Gastrocnemius medialis (tissue), 4 donors: ENCODE measurements around the gene SPTBN5. TPM values are rescaled to one million over a fixed set of nuclear protein-coding genes. Genes with fewer than 3 reads are reported as not detected.

Experiments used
- ATAC-seq, 2 donors: fragments of 150-250 bp; one replicate each; pipeline ENCODE4 v1.9.1; 2016
- DNase-seq, 2 donors: peaks; one replicate each; pipeline ENCODE4 v3.0.0-alpha.2; 2019
- H3K27ac ChIP-seq, 4 donors: fragments of 200-600 bp; sonication (generic); 1 replicate in 1 of 4; 2 replicates in 3 of 4; pipeline ENCODE4 v1.5.1; 2016 to 2018; ENCODE audit warnings: mild to moderate bottlenecking in 2 of 4, moderate library complexity in 1 of 4
- H3K27me3 ChIP-seq, 3 donors: fragments of 200-600 bp; sonication (generic) in 2 of 3; 1 replicate in 1 of 3; 2 replicates in 2 of 3; pipeline versions ENCODE4 v1.5.1 to v1.6.0; 2016 to 2019; ENCODE audit warnings: mild to moderate bottlenecking in 1 of 3, moderate library complexity in 1 of 3
- H3K36me3 ChIP-seq, 2 donors: fragments of 200-600 bp; sonication (generic) in 1 of 2; one replicate each; pipeline ENCODE4 v1.5.1; 2017 to 2018
- H3K4me1 ChIP-seq, 2 donors: fragments of 200-600 bp; sonication (generic) in 1 of 2; one replicate each; pipeline ENCODE4 v1.5.1; 2016 to 2017; ENCODE audit warnings: mild to moderate bottlenecking in 2 of 2
- H3K4me3 ChIP-seq, 4 donors: fragments of 200-600 bp; sonication (generic) in 3 of 4; 1 replicate in 1 of 4; 2 replicates in 3 of 4; pipeline ENCODE4 v1.5.1; 2016 to 2019; ENCODE audit warnings: mild to moderate bottlenecking in 2 of 4
- H3K9me3 ChIP-seq, 3 donors: fragments of 200-600 bp; sonication (generic) in 2 of 3; 1 replicate in 1 of 3; 2 replicates in 2 of 3; pipeline ENCODE4 v1.5.1; 2016 to 2019
- POLR2A ChIP-seq, 2 donors: fragments of 450-650 bp; IDR thresholded peaks; one replicate each; pipeline ENCODE4 v1.6.1; 2017; ENCODE audit warnings: antibody characterized with exemption in 2 of 2, mild to moderate bottlenecking in 2 of 2, moderate library complexity in 2 of 2
- in situ Hi-C, 4 donors: fragments of 200-750 bp; cut with MboI; loops; one replicate each; pipeline versions ENCODE4 v1.15.0 to v1.8.0; 2017; ENCODE audit warnings: low sequenced_read_pairs in 4 of 4
- intact Hi-C: fragments of 100-400 bp; cut with DNase I; formaldehyde crosslinking; loops from one replicate; pipeline ENCODE4 v1.15.1; 2023; ENCODE audit warnings: low total_unique reads
- total RNA-seq, 4 donors: library from RNA; depleted of rRNA; stranded (reverse); fragments of >200 nt; gene quantifications; one replicate each; pipeline versions ENCODE4 v1.1.0 to v1.2.3, GENCODE V29; 2016
- TF ChIP-seq, protein P1 (sequence below), 5 experiments: fragments of 450-650 bp in 3 of 5; fragments of 200-600 bp in 2 of 5; sonication (generic) in 2 of 5; IDR thresholded peaks in 4 of 5; conservative IDR thresholded peaks in 1 of 5; 1 replicate in 4 of 5; 2 replicates in 1 of 5; pipeline ENCODE4 v1.5.1; 2016 to 2019; ENCODE audit warnings: antibody characterized with exemption in 5 of 5, mild to moderate bottlenecking in 3 of 5, moderate library complexity in 3 of 5

SPTBN5 gene
- total RNA-seq, 4 donors from 2014 or later: 0.03 to 0.05 (median 0.04) TPM; not detected in 1

DNA sequence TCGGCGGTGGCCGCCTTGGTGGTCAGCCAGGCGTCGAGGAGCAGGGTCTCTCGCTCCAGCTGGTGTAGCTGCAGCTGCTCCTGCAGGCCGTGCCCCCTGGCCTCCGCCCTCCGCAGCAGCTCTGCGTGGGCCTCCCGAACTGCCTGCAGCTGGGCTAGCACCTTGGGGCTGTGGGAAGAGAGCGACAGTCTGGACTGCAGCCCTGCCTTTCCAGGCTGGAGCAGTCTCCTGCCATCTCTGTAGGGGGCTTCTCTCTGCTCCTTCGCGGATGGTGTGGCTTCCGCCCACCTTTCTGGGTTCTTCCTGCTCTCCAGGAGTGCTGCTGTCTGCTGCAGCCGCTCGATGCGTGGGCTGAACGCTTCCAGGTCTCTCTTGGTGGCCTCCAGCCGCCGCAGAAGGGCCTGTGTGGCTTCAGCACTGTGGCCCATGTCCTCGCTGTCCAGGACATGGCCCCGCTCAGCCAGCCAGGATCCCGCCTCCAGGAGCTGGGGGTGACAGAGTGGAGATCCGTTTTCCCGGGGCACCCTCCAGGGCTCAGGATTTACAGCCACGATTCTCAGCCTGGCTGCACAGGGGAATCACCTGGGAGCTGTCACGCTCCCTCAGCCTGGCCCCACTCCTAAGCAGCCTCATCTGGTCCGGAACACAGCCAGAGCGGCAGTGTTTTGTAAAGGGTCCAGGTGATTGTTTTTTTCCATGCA is 38.4 kb downstream of the SPTBN5 start:
- no peaks in the 10 kb centered on the region for H3K36me3 ChIP-seq
- H3K27ac ChIP-seq: no peak overlapping the region
- peaks cover 10 to 14% (median 13%) of the 10 kb centered on the region in 3 donors for H3K27me3 ChIP-seq
- intact Hi-C loops: no loop called here
- no peaks in the 10 kb centered on the region for H3K9me3 ChIP-seq
- no peak for DNase-seq
- TF ChIP-seq, protein P1, sequence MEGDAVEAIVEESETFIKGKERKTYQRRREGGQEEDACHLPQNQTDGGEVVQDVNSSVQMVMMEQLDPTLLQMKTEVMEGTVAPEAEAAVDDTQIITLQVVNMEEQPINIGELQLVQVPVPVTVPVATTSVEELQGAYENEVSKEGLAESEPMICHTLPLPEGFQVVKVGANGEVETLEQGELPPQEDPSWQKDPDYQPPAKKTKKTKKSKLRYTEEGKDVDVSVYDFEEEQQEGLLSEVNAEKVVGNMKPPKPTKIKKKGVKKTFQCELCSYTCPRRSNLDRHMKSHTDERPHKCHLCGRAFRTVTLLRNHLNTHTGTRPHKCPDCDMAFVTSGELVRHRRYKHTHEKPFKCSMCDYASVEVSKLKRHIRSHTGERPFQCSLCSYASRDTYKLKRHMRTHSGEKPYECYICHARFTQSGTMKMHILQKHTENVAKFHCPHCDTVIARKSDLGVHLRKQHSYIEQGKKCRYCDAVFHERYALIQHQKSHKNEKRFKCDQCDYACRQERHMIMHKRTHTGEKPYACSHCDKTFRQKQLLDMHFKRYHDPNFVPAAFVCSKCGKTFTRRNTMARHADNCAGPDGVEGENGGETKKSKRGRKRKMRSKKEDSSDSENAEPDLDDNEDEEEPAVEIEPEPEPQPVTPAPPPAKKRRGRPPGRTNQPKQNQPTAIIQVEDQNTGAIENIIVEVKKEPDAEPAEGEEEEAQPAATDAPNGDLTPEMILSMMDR (IDR thresholded peaks at IDR 0.05 in 4 of 5, conservative IDR thresholded peaks at IDR 0.05 in 1 of 5): no peak
- no peak for TF ChIP-seq POLR2A (IDR thresholded peaks at IDR 0.05)
- ATAC-seq: no peak
- H3K4me3 ChIP-seq: no peak overlapping the region
- H3K4me1 ChIP-seq: no peaks in the 10 kb centered on the region
- in situ Hi-C loops: no loop called here

DNA sequence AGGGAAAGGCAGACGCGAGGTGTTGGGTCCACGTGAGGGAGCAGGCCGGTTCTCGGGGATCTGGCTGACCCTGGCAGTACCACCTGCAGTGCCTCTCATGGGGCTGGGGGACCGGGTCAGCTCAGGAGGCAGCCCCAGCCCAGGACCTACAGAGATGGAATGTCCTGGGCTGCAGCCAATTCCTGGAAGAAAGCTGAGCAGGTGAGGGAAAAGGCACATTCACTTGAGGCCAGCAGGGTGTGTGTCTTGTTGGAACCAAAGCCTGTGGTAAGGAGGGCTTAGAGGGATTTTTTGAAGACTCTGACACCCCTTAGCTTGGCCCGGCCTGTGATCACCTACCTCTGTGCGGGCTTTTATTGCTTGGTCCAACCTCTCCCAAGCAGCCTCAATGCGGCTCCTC is 39.4 kb downstream of the SPTBN5 start:
- ATAC-seq: no peak
- intact Hi-C loops: no loop called here
- Histone ChIP-seq H3K36me3 (no peaks in the 10 kb centered on the region), H3K4me3 (no peak overlapping the region), H3K27me3 (peaks cover 10 to 14% (median 13%) of the 10 kb centered on the region in 3 donors), H3K9me3 (no peaks in the 10 kb centered on the region), H3K27ac (no peak overlapping the region), H3K4me1 (no peaks in the 10 kb centered on the region)
- in situ Hi-C loops: no loop called here
- no peak for DNase-seq
- no peak for TF ChIP-seq POLR2A (IDR thresholded peaks at IDR 0.05)
- TF ChIP-seq, protein P1 (IDR thresholded peaks at IDR 0.05 in 4 of 5, conservative IDR thresholded peaks at IDR 0.05 in 1 of 5): no peak

DNA sequence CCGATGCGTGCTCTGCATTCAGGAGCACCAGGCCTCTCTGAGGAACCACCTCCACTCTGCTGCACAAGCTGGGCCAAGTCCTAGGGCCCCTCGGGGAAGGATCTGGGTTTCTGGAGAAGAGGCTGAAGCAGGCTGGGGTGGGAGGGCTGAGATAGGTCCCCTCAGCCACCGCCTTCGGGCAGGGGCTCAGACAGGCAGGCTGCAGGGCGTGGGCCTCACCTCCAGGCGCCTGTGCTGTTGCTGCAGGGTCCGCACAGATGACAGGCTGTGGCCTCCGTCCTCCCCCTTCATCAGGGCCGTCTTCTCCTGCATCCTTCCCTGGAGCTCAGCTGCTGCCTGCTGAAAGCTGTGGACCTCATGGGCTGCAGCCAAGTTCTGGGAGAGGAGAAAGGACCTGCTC is 40.0 kb downstream of the SPTBN5 start:
- in situ Hi-C loops: no loop called here
- H3K27me3 ChIP-seq: peaks cover 10 to 14% (median 13%) of the 10 kb centered on the region in 3 donors

DNA sequence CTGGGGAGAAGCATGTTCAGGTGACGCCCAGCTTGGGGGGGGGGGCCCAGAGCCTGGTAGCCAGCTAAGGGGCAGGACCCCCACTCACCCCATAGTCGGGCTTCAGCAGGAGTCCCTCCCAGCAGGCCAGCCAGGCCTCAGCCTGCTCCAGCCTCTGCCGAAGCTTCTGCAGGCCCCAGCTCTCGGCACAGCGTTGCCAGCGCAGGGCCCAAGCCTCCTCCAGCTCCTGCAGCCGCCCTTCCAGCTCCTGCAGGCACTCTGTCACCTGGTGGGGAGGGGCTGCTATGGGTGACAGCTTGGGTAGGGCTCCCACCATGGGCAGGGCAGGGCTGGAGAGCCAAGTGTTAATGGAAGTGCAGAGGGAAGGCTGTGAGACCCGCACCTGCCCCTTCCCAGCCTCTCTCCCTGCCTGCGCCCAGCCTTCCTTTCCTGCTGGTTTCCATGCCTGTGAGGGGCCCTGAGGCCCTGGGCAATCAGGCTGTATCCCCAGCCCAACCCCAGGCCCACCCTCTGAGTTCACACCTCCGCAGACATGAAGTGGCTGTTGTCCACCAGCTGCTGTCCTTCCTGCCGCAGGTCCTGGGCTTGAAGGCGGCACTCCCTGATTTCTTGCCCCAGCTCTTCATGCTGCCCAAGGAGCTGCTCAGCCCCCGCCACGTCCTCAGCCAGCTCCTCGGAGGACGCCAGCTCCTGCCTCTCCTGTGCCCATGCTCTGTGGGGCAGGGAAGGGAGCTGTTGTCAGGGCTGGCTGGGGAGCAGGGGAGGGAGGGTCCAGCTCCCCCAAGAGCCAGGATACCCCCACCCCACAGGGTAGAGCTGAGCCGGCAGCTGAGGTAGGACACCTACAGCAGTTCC is 40.9 kb downstream of the SPTBN5 start:
- TF ChIP-seq, protein P1 (IDR thresholded peaks at IDR 0.05 in 4 of 5, conservative IDR thresholded peaks at IDR 0.05 in 1 of 5): no peak
- no peak for TF ChIP-seq POLR2A (IDR thresholded peaks at IDR 0.05)
- H3K4me3 ChIP-seq: no peak overlapping the region
- H3K27me3 ChIP-seq: peaks cover 10 to 14% (median 13%) of the 10 kb centered on the region in 3 donors
- in situ Hi-C loops (no loop called here), intact Hi-C loops (no loop called here)
- ATAC-seq (no peak), DNase-seq (no peak)
- no peaks in the 10 kb centered on the region for H3K9me3 ChIP-seq
- H3K36me3 ChIP-seq: peaks cover 0 to 5% of the 10 kb centered on the region in 2 donors
- no peak overlapping the region for H3K27ac ChIP-seq
- H3K4me1 ChIP-seq: no peaks in the 10 kb centered on the region

More for the DNA sequence above, 40.0 kb downstream of the SPTBN5 start:
- H3K9me3 ChIP-seq: no peaks in the 10 kb centered on the region
- no peaks in the 10 kb centered on the region for H3K36me3 ChIP-seq
- DNase-seq (no peak), ATAC-seq (no peak)
- H3K4me1 ChIP-seq: no peaks in the 10 kb centered on the region
- intact Hi-C loops: no loop called here
- no peak for TF ChIP-seq POLR2A (IDR thresholded peaks at IDR 0.05)
- TF ChIP-seq, protein P1 (IDR thresholded peaks at IDR 0.05 in 4 of 5, conservative IDR thresholded peaks at IDR 0.05 in 1 of 5): no peak
- H3K4me3 ChIP-seq: no peak overlapping the region
- no peak overlapping the region for H3K27ac ChIP-seq
